Epithelial cell of proximal tubule (primary cell): ENCODE results near the gene CAPRIN1. TPM values are rescaled to one million over a fixed set of nuclear protein-coding genes. Genes with fewer than 3 reads are reported as not detected.

ENCODE experiments used
- DNase-seq: peaks from one replicate; pipeline ENCODE4 v3.0.0-alpha.2; 2011; ENCODE audit warnings: low read depth
- H3K4me3 ChIP-seq: 2 replicates; pipeline ENCODE4 v1.5.1; 2011; ENCODE audit warnings: low read depth, mild to moderate bottlenecking, low read length
- CTCF ChIP-seq: conservative IDR thresholded peaks from 2 replicates; pipeline ENCODE4 v1.5.1; 2012; ENCODE audit warnings: low read depth, mild to moderate bottlenecking, low read length
- total RNA-seq: library from RNA; depleted of rRNA; stranded (reverse); fragments of >200 nt; gene quantifications from 2 replicates; pipeline ENCODE4 v1.2.3, GENCODE V29; 2015

The CAPRIN1 gene
- total RNA-seq, 1 donor from 2014 or later, result 172 TPM

DNA sequence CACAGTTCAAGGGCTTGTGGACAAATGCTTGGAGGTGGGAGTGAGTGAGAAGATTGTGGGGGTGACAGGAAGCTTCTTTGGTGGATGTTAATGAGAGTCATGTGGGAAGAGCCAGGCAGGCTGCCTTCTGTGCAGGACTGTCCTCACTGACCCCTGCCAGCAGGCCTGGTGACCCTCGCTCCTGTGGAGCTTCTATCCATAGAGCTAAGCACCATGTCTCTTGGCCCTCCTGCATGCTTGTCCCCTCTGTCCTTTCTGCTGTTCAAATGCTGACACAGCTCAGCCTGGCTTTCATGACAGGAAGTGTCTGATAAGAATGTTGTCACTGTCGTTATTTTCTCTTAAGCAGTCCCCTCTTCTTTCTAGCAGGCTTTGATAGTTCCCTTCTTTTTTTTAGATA, 91.5 kb downstream of the CAPRIN1 start:
- TF ChIP-seq CTCF, result no peak
- no peak for DNase-seq

GRCh38 chr11:34145073-34145472, 93.5 kb downstream of the CAPRIN1 start:
- no peak for TF ChIP-seq CTCF
- no peak for DNase-seq

More for the DNA sequence above, 91.5 kb downstream of the CAPRIN1 start:
- no peak overlapping the region for H3K4me3 ChIP-seq

DNA sequence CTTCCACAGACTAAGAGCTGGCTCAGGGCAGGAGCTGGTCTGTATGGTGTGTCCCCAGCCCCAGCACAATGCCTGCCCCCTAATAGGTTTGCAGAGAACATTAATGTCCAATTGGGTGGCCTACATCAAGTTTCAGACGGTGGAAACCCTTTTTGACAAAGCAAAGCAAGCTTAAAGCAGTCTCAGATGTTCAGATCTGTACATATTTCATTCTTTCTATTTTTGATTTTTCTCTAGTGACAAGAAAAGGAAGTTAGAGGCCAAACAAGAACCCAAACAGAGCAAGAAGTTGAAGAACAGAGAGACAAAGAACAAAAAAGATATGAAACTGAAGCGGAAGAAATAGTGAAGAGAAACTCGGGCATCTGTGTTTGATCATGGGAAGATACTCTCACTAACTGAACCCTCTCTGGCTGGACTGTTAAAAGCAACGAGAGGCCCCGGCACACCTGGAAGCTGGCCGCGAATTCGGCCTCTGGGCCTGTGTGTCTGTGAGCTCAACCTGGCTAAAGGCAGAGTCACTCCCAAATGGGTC, 94.4 kb downstream of the CAPRIN1 start:
- DNase-seq, result no peak
- TF ChIP-seq CTCF, result no peak
- H3K4me3 ChIP-seq, result no peak overlapping the region

More at GRCh38 chr11:34145073-34145472, 93.5 kb downstream of the CAPRIN1 start:
- H3K4me3 ChIP-seq, result no peak overlapping the region

- no peak for DNase-seq
- H3K4me3 ChIP-seq, result no peak overlapping the region
- TF ChIP-seq CTCF, result no peak
These were observed 94.9 kb downstream of the CAPRIN1 start for GRCh38 chr11:34146411-34146810.

- no peak overlapping the region for H3K4me3 ChIP-seq
- no peak for DNase-seq
- TF ChIP-seq CTCF, result no peak
These were observed 95.3 kb downstream of the CAPRIN1 start for GRCh38 chr11:34146866-34147265.

DNA sequence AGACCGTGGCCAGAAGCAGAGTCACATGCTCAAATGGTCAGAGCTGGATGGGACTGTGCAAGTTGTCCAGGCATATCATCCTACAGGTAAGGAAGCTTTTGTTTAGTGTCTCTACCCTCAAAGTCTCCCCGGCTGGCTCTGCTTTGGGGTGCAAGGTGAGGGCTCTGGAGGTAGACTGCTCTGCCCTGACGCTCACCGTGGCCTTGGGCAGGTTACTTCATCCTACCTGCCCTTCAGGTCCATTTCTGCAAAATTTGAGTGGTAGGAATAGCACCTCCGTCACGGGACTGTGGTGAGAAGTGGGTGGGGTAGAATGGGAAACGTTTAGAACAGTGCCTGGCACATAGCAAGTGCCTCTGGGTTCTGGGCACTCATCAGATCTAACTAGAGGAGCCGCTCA, 96.0 kb downstream of the CAPRIN1 start:
- no peak overlapping the region for H3K4me3 ChIP-seq
- no peak for TF ChIP-seq CTCF
- DNase-seq, result no peak

- no peak for DNase-seq
- TF ChIP-seq CTCF, result no peak
- H3K4me3 ChIP-seq, result no peak overlapping the region
These were observed 97.1 kb downstream of the CAPRIN1 start for GRCh38 chr11:34148504-34149165.
